Brain pericyte (primary cell): ENCODE results near the gene DSTYK.
"Not testable (repeated sequence)": the region's sequence is repeated elsewhere in the genome, so short reads cannot be mapped to it uniquely, and the experiment has no call there.

Experiments used
- DNase-seq: peaks from one replicate; pipeline ENCODE4 v3.0.0-alpha.2; 2012; ENCODE audit warnings: low read depth, low spot score

Gene DSTYK

GRCh38 chr1:205240569-205240968 lies 29.1 kb upstream of the DSTYK start:
- no peak for DNase-seq

- no peak for DNase-seq
These were observed 28.6 kb upstream of the DSTYK start for GRCh38 chr1:205240118-205240517.

- DNase-seq = no peak
These were observed 27.6 kb upstream of the DSTYK start for GRCh38 chr1:205239078-205239477.

GRCh38 chr1:205237526-205238484 lies 26.3 kb upstream of the DSTYK start:
- DNase-seq = no peak

GRCh38 chr1:205236951-205237475 lies 25.5 kb upstream of the DSTYK start:
- no peak for DNase-seq

GRCh38 chr1:205236526-205236925 lies 25.0 kb upstream of the DSTYK start:
- DNase-seq = no peak

GRCh38 chr1:205235951-205236350 lies 24.4 kb upstream of the DSTYK start:
- no peak for DNase-seq

GRCh38 chr1:205233986-205234385 lies 22.5 kb upstream of the DSTYK start:
- not testable (repeated sequence) for DNase-seq

GRCh38 chr1:205232945-205233397 lies 21.5 kb upstream of the DSTYK start:
- DNase-seq = no peak

GRCh38 chr1:205232127-205232820 lies 20.8 kb upstream of the DSTYK start:
- DNase-seq = no peak

GRCh38 chr1:205230982-205231381 lies 19.5 kb upstream of the DSTYK start:
- DNase-seq = no peak

- no peak for DNase-seq
These were observed 18.6 kb upstream of the DSTYK start for GRCh38 chr1:205229916-205230700.

GRCh38 chr1:205229399-205229871 lies 17.9 kb upstream of the DSTYK start:
- peak; percentile 40 for DNase-seq

- DNase-seq = no peak
These were observed 16.6 kb upstream of the DSTYK start for GRCh38 chr1:205228093-205228521.

- DNase-seq = peak; percentile 52
These were observed 16.1 kb upstream of the DSTYK start, which contains the start of gene TMCC2 for GRCh38 chr1:205227584-205228013. TSS of gene TMCC2 (plus strand) at chr1:205227946. CDS start at chr1:205228565, 619 bp downstream.

- no peak for DNase-seq
These were observed 15.5 kb upstream of the DSTYK start for GRCh38 chr1:205226868-205227583.

GRCh38 chr1:205225901-205226765 lies 14.6 kb upstream of the DSTYK start:
- DNase-seq = no peak

GRCh38 chr1:205224736-205225135 lies 13.2 kb upstream of the DSTYK start:
- no peak for DNase-seq

GRCh38 chr1:205220421-205220820 lies 8.9 kb upstream of the DSTYK start:
- DNase-seq = no peak

- no peak for DNase-seq
These were observed 5.9 kb upstream of the DSTYK start for GRCh38 chr1:205217418-205217817.
